BE2C (cell line): ENCODE measurements around the gene SLC26A1.

Source experiments
- DNase-seq: peaks from one replicate; pipeline ENCODE4 v3.0.0-alpha.2; 2020
- H3K27me3 ChIP-seq: fragments of 250-450 bp; sonication (Bioruptor Pico); 2 replicates; pipeline ENCODE4 v1.5.1; 2020; ENCODE audit warnings: mild to moderate bottlenecking
- H3K36me3 ChIP-seq: fragments of 250-450 bp; sonication (Bioruptor Pico); 2 replicates; pipeline ENCODE4 v1.5.1; 2020; ENCODE audit warnings: mild to moderate bottlenecking
- H3K4me1 ChIP-seq: fragments of 250-450 bp; sonication (Bioruptor Pico); 2 replicates; pipeline ENCODE4 v1.5.1; 2020
- H3K4me3 ChIP-seq: 2 replicates; pipeline ENCODE4 v1.5.1; 2011; ENCODE audit warnings: low read depth, low read length
- H3K9me3 ChIP-seq: fragments of 250-450 bp; sonication (Bioruptor Pico); 2 replicates; pipeline ENCODE4 v1.5.1; 2020
- TF ChIP-seq, protein P1 (sequence below): IDR thresholded peaks from 2 replicates; pipeline ENCODE4 v1.5.1; 2012; ENCODE audit warnings: mild to moderate bottlenecking, low read depth, low read length

The SLC26A1 gene

DNA sequence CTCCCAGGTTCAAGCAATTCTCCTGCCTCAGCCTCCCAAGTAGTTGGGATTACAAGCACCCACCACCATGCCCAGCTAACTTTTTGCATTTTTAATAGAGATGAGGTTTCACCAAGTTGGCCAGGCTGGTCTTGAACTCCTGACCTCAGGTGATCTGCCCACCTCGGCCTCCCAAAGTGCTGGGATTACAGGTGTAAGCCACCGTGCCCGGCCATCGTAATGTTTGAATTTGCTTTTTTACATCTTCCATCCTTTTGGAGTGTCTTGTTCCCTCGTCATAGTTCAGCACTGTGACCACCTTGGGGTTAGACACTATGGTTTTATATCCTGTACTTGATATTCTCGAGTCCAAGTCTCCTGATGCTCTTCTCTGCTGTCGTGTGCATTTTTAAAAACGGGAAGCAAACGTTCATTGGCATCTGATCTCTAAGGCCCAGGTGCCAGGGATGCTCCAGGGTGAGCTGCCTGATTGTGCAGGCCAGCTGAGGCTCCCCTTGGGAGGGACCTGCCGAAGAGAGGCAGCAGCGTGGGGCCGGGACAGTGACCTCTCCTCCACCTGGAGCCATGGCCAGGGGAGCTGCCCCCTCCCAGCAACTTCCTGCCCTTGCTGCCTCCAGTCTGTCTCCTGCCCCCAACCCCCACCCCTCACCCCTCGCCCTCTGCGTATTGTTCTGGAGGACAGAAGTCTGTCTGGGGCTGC, 36.5 kb downstream of the SLC26A1 start:
- DNase-seq = no peak
- Histone ChIP-seq H3K27me3 (peaks cover 16% of the 10 kb centered on the region), H3K4me1 (no peaks in the 10 kb centered on the region), H3K36me3 (peaks cover 5% of the 10 kb centered on the region; the same call in 1 of the 2 replicates), H3K4me3 (no peak overlapping the region), H3K9me3 (no peaks in the 10 kb centered on the region)
- TF ChIP-seq, protein P1, sequence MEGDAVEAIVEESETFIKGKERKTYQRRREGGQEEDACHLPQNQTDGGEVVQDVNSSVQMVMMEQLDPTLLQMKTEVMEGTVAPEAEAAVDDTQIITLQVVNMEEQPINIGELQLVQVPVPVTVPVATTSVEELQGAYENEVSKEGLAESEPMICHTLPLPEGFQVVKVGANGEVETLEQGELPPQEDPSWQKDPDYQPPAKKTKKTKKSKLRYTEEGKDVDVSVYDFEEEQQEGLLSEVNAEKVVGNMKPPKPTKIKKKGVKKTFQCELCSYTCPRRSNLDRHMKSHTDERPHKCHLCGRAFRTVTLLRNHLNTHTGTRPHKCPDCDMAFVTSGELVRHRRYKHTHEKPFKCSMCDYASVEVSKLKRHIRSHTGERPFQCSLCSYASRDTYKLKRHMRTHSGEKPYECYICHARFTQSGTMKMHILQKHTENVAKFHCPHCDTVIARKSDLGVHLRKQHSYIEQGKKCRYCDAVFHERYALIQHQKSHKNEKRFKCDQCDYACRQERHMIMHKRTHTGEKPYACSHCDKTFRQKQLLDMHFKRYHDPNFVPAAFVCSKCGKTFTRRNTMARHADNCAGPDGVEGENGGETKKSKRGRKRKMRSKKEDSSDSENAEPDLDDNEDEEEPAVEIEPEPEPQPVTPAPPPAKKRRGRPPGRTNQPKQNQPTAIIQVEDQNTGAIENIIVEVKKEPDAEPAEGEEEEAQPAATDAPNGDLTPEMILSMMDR = no peak

DNA sequence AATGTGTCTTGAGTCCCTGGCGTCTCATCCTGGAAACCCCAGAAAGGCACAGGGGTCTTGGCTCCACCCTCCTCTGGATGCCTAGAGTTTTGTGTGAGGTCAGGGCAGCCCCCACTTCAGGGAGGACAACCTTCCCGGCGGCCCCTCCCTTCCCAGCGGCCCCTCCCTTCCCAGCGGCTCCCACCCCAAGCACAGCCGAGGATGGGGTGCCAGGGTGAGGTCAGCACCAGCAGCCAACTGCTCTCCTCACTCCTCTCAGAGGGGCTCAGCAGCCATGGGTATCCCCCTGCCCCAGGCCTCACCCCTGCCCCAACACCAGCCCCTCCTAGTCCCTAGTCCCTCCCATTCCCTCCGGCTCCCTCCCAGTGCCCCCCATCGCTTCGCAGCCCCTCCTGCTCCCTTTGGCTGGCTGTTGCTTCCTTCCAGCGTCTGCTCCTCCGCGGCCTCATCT, 37.2 kb downstream of the SLC26A1 start:
- Histone ChIP-seq H3K9me3 (no peaks in the 10 kb centered on the region), H3K27me3 (peaks cover 9% of the 10 kb centered on the region), H3K4me3 (no peak overlapping the region), H3K36me3 (peaks cover 5% of the 10 kb centered on the region; the same call in 1 of the 2 replicates), H3K4me1 (no peaks in the 10 kb centered on the region)
- TF ChIP-seq, protein P1 = no peak
- no peak for DNase-seq

DNA sequence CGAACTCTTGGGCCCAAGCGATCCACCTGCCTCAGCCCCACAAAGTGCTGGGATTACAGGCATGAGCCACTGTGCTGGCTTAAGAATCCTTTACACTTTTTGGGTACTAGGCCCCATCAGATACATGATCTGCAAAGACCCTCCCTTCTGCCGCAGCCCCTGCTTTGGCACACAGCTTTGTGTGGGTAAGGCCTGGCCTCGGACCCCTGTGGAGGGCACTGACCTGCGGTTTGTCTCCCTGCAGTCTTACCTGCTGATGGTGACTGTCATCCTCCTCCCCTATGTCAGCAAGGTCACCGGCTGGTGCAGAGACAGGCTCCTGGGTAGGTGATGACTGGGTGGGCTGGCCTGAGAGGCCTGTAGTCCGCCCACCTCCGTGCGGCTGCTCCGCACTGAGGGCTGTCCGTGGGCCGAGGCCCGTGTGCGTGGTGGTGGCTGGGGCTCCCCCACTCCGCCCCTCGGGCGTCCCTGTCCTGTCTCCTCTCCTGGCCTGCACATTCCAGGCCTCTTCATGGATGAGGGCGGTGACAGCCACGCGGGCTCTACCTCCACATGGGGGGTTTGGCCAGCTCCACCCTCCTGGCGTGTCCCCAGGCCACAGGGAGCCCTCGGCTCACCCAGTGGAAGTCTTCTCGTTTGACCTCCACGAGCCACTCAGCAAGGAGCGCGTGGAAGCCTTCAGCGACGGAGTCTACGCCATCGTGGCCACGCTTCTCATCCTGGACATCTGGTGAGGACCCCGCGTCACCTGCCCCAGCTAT, 37.9 kb downstream of the SLC26A1 start:
- H3K4me1 ChIP-seq = no peaks in the 10 kb centered on the region
- DNase-seq = no peak
- H3K27me3 ChIP-seq = peaks cover 3% of the 10 kb centered on the region
- H3K4me3 ChIP-seq = no peak overlapping the region
- TF ChIP-seq, protein P1 = no peak
- peaks cover 5% of the 10 kb centered on the region; the same call in 1 of the 2 replicates for H3K36me3 ChIP-seq
- no peaks in the 10 kb centered on the region for H3K9me3 ChIP-seq

DNA sequence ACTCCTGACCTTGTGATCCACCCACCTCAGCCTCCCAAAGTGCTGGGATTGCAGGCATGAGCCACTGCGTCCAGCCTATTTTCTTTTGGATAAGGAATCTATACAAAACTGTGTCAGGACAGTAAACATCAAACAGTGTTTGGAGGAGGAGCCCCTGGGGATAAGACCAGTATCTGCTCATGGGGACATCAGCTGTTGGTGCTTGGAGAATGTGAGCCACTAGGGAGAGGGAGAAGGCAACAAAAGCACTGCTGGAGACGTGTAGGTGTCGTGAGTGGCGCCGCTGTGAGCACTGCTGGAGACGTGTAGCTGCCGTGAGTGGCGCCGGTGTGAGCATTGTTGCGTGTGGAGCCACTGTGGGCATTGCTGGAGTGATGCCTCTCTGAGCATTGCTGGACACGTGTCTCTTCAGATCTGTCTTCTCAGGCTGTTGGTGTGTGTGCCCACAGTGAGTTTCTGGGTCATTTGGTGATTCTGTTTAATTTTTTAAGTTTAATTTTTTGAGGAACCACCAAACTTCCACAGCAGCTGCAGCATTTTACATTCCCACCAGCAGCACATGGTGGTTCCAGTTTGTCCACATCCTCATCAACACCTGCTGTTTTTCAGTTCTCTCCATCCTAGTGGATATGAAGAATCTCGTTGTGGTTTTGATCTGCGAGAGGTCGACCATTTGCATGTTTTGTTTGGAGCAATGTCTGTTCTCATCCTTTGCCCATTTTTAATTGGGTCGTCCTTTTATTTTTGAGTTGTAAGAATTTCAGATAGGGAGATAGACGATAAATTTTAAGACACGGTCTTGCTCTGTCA, 38.8 kb downstream of the SLC26A1 start:
- Histone ChIP-seq H3K9me3 (no peaks in the 10 kb centered on the region), H3K4me1 (no peaks in the 10 kb centered on the region), H3K27me3 (no peaks in the 10 kb centered on the region), H3K36me3 (peaks cover 5% of the 10 kb centered on the region; the same call in 1 of the 2 replicates), H3K4me3 (no peak overlapping the region)
- DNase-seq = no peak
- TF ChIP-seq, protein P1 = no peak

DNA sequence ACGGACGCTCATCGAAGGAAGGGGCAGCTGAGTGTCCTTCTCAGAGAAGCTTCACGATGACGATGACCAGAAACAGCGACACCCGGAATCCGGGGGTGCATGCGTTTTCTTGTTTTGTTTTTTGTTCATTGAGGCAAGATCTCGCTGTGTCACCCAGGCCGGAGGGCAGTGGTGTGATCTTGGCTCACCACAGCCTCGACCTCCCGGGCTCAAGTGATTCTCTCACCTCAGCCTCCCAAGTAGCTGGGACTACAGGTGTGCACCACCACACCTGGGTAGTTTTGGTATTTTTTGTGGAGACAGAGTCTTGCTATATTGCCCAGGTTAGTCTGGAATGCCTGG, 39.7 kb downstream of the SLC26A1 start:
- H3K36me3 ChIP-seq = peaks cover 5% of the 10 kb centered on the region; the same call in 1 of the 2 replicates
- no peaks in the 10 kb centered on the region for H3K4me1 ChIP-seq
- H3K27me3 ChIP-seq = no peaks in the 10 kb centered on the region
- no peak for DNase-seq
- TF ChIP-seq, protein P1 = no peak
- no peak overlapping the region for H3K4me3 ChIP-seq
- no peaks in the 10 kb centered on the region for H3K9me3 ChIP-seq
